Measurements from ENCODE around the gene WNT16. TPM values are rescaled to one million over a fixed set of nuclear protein-coding genes. Genes with fewer than 3 reads are reported as not detected.
"Not testable (repeated sequence)": the region's sequence is repeated elsewhere in the genome, so short reads cannot be mapped to it uniquely, and the experiment has no call there.

The WNT16 gene, protein sequence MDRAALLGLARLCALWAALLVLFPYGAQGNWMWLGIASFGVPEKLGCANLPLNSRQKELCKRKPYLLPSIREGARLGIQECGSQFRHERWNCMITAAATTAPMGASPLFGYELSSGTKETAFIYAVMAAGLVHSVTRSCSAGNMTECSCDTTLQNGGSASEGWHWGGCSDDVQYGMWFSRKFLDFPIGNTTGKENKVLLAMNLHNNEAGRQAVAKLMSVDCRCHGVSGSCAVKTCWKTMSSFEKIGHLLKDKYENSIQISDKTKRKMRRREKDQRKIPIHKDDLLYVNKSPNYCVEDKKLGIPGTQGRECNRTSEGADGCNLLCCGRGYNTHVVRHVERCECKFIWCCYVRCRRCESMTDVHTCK
- total RNA-seq (2014; rRNA removed; shearing (Covaris generic)) = 0.06 TPM in 1 of 2 replicates, not detected in the other

DNA sequence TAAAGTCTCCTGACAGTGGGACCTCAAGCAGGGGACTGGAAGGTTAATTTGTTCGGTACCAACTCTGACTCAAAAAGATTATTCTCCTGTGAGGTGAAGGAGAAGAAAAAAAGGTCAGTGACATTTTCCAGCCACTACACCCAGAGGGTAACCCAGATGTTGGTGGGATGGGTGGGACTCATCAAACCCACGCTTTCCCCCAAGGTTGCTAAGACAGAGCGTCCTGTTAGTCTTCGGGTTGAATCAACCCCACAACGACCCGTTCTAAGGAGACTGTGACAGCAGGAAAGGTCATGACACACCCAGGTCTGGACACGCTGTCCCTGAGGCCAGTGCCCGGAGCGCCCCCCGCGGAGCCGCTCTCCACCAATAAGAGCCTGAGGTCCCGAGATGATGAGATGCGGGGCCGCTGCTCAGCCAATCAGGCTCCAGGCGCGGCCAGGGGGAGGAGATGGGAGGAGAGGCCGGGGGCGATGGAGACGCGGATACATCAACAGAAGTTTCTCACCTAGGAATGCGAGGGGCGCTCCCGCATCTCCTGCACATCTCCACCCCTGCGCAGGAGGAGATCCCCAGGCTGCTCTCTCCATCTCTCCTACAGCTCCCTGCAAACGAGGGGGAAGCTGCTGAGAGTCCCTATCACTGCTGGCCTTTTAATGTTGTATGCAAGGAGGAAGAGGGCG lies at the start of gene WNT16:
TSS of gene WNT16 (plus strand) at position 493 of the 683 bp plus-strand sequence. CDS start 293 bp downstream, outside the sequence.
- H3K9me3 ChIP-seq (replicated peaks) = no peaks in the 10 kb centered on the region

DNA sequence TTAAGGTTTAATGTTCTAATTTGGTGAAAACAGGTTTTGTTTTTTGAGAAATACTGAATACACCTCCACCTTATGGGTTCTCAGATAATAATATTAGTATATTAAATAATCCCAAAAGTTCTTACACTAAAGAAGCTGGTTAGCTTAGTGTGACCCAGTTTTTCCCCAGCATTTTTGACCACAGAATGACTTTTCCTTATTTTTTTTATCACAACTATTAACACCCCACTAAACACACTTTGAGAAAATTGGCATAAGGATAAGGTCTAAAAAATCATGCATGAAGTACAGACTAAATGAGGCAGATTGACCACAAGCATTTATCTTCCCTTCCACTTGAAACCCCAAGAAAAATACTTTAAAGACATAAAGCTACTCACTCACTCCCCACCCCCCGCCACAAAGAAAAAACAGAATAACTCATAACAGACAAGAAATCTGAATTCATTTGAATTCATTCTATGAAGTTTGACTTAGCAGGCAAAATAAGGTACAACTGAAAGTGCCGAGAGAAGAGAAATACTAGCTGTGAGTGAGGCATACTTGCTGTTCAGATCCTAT lies 49.7 kb upstream of the WNT16 start:
- Histone ChIP-seq H3K36me3 (no peaks in the 10 kb centered on the region), H3K27me3 (no peaks in the 10 kb centered on the region), H3K9me3 (replicated peaks) (no peaks in the 10 kb centered on the region), H3K4me1 (no peaks in the 10 kb centered on the region; the same call in 1 of the 2 replicates), H3K27ac (no peak overlapping the region), H3K4me3 (no peak overlapping the region)
- DNase-seq = no peak

More for the DNA sequence above, at the start of gene WNT16:
- no peak for DNase-seq
- Histone ChIP-seq H3K4me3 (peak within 1 kb of the TSS; percentile 63), H3K36me3 (no peaks in the 10 kb centered on the region), H3K27ac (no peak within 1 kb of the TSS), H3K4me1 (no peaks in the 10 kb centered on the region), H3K27me3 (no peaks in the 10 kb centered on the region)

DNA sequence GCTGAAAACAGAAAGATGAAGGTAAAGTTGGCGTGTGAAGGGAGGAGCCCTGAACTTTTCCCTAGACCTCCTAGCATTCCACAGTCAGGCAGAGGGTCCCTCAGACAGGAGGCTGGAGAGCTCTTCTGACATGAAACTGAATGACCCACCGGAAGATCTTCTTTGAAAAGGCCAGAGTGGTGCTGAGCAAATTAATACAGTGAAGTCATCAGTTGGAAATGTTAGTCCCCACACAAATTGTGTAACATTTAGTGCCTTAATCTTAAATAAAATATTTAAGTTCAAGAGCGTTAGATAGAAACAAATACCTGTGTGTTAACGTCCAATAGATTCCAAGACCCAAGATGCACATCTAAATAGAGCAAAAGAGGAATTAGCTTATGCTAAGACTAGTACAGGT lies 49.0 kb upstream of the WNT16 start:
- Histone ChIP-seq H3K4me1 (no peaks in the 10 kb centered on the region; the same call in 1 of the 2 replicates), H3K4me3 (no peak overlapping the region), H3K27me3 (no peaks in the 10 kb centered on the region), H3K9me3 (replicated peaks) (no peaks in the 10 kb centered on the region), H3K36me3 (no peaks in the 10 kb centered on the region), H3K27ac (no peak overlapping the region)
- DNase-seq = no peak

DNA sequence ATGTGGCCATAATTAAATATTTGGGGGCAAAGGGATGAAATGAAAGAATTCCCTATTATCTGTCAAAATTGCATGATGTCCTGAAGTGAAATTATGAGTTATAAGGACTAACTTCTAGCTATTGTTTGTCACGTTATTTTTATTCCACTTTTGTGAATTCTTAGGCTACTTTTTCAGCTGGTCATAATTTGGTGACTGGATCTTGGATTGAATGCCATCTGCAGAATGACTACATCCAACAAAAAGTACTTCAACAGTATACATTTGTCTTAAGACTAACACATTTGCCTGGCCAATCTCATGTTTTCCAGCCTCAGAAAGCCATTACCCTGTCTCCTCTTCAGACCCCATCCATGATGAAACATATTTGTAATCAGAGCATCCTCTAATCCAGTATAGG lies 48.1 kb upstream of the WNT16 start:
- Histone ChIP-seq H3K9me3 (replicated peaks) (no peaks in the 10 kb centered on the region), H3K4me3 (no peak overlapping the region), H3K27ac (no peak overlapping the region), H3K27me3 (no peaks in the 10 kb centered on the region), H3K4me1 (no peaks in the 10 kb centered on the region; the same call in 1 of the 2 replicates), H3K36me3 (no peaks in the 10 kb centered on the region)
- no peak for DNase-seq

DNA sequence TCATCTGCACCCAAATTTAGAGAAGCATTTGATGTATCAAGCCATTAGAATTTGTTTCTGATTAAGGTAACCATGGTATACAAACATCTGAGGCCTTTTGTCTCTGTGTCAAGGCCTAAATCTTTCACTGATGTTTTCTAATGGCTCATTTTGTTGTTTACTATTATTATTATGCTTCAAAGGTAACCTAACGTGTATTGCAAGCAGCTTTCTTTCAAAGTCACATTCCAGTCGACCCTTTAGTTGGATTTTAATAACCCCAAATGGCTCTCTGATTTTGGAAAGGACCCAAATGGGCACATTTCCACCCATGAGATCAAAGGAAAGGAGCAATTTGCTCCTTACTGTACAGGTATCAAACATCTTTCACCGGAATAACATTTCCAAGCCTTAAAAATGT lies 46.7 kb upstream of the WNT16 start:
- H3K4me3 ChIP-seq = no peak overlapping the region
- no peak for DNase-seq
- no peaks in the 10 kb centered on the region for H3K36me3 ChIP-seq
- H3K27me3 ChIP-seq = no peaks in the 10 kb centered on the region
- no peaks in the 10 kb centered on the region for H3K9me3 ChIP-seq (replicated peaks)
- no peaks in the 10 kb centered on the region; the same call in 1 of the 2 replicates for H3K4me1 ChIP-seq
- H3K27ac ChIP-seq = no peak overlapping the region

DNA sequence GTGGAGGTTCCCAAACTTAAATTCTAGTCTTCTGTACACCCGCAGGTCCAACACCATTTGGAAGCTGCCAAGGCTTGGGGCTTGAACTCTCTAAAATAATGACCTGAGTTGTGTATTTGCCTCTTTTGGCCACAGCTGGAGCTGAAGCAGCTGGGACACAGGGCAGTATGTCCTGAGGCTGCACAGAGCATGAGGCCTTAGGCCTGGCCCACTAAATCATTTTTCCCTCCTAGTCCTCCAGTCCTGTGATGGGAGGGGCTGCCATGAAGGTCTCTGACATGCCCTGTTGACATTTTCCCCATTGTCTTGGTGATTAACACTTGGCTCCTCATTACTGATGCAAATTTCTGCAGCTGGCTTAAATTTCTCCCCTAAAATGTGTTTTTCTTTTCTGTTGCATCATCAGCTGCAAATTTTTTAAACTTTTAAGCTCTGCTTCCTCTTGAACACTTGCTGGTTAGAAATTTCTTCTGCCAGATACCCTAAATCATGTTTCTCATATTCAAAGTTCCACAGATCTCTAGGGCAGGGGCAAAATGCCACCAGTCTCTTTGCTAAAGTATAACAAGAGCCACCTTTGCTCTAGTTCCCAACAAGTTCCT lies 43.6 kb upstream of the WNT16 start:
- Histone ChIP-seq H3K4me3 (no peak overlapping the region), H3K4me1 (peaks cover 8% of the 10 kb centered on the region), H3K36me3 (no peaks in the 10 kb centered on the region), H3K9me3 (replicated peaks) (no peaks in the 10 kb centered on the region), H3K27me3 (no peaks in the 10 kb centered on the region), H3K27ac (no peak overlapping the region)
- DNase-seq = no peak

DNA sequence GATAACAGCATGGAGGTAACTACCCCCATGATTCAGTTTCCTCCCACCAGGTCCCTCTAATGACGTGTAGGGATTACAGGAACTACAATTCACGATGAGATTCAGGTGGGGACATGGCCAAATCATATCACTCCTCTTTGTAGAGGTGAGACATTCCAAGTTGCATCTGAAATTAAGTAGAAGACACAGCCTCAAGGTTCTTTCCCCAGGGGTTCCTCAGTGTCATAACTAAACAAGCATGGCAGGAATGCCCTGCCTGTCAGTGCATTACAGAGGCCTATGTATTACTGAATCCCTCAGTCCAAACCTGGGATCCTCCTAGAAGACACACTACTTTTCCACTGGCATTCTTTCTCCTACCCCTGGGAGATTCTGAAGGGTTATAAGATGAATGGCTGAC lies 42.6 kb upstream of the WNT16 start:
- DNase-seq = no peak
- no peak overlapping the region for H3K4me3 ChIP-seq
- peaks cover 8% of the 10 kb centered on the region for H3K4me1 ChIP-seq
- no peaks in the 10 kb centered on the region; the same call in 1 of the 2 replicates for H3K9me3 ChIP-seq (replicated peaks)
- H3K27ac ChIP-seq = no peak overlapping the region
- no peaks in the 10 kb centered on the region for H3K27me3 ChIP-seq
- H3K36me3 ChIP-seq = no peaks in the 10 kb centered on the region

DNA sequence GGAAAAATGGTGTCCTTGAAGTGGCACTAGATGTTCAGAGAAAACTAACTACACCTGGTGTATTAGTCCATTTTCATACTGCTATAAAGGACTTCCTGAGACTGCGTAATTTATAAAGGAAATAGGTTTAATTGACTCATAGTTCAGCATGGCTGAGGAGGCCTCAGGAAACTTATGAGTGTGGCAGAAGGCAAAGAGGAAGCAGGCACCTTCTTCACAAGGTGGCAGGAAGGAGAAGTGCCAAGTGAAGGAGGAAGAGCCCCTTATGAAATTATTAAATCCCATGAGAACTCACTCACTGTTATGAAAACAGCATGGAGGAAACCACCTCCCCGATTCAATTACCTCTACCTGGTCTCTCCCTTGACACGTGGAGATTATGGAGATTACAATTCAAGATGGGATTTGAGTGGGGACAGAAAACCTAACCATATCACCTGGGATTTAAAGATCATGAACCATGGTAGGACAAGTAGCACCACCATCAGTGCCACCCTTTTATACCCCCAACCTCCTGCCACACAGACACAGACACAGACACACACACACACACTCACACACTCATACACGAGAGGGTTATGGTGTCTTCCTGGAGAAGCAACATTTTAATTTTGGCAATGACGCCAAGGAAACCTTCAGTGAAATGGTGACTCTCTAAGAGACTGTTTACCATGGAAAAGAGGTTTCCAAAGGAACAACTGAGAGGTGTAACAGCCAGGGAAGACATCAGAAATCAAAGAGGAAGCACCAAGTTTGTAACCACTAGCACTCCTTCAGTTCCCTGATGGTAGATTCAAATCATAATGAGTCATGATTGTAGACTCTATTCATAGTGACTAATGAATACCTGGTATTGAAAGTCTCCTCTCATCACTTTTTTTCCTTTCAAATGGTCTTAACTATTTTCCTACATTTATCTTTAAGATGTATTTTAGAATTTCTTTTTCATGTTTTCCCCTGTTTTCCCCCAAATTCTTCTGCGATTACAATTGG lies 41.8 kb upstream of the WNT16 start:
- no peaks in the 10 kb centered on the region; the same call in 1 of the 2 replicates for H3K9me3 ChIP-seq (replicated peaks)
- no peaks in the 10 kb centered on the region for H3K27me3 ChIP-seq
- no peak overlapping the region for H3K4me3 ChIP-seq
- no peak for DNase-seq
- no peak overlapping the region for H3K27ac ChIP-seq
- no peaks in the 10 kb centered on the region for H3K36me3 ChIP-seq
- H3K4me1 ChIP-seq = peaks cover 8% of the 10 kb centered on the region

DNA sequence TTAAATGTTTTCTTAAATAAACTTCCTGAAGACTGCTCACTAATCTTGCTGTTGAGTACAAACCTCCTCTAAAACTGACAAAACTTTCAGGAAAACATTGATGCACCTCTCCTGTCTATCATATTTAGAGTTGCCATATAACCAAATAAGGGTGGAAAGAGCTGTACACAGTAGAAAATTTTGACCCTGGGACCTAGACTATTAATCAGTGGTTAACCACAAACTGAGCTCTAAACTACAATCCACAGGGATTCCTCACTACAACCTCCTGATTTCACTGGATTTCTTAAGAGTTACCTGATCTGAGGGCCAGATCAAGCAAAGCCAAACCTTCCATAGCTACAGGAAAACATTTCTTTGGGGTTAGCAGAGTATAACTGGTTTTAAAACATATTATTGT lies 39.9 kb upstream of the WNT16 start:
- H3K36me3 ChIP-seq = no peaks in the 10 kb centered on the region
- H3K9me3 ChIP-seq (replicated peaks) = no peaks in the 10 kb centered on the region; the same call in 1 of the 2 replicates
- H3K27ac ChIP-seq = no peak overlapping the region
- H3K4me3 ChIP-seq = no peak overlapping the region
- no peaks in the 10 kb centered on the region for H3K27me3 ChIP-seq
- peaks cover 8% of the 10 kb centered on the region for H3K4me1 ChIP-seq
- peak in 1 of 2 experiments; percentile 43 for DNase-seq

DNA sequence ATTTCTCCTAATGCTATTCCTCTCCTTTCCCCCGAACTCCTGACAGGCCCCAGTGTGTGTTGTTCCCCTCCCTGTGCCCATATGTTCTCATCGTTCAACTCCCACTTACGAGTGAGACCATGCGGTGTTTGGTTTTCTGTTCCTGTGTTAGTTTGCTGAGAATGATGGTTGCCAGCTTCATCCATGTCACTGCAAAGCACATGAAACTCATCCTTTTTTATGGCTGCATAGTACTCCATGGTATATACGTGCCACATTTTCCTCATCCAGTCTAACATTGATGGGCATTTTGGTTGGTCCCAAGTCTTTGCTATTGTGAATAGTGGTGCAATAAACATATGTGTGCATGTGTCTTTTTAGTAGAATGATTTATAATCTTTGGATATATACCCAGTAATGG lies 38.9 kb upstream of the WNT16 start:
- not testable (repeated sequence) for H3K27ac ChIP-seq; H3K36me3 ChIP-seq; H3K4me3 ChIP-seq; DNase-seq; H3K27me3 ChIP-seq; H3K4me1 ChIP-seq; H3K9me3 ChIP-seq (replicated peaks)

DNA sequence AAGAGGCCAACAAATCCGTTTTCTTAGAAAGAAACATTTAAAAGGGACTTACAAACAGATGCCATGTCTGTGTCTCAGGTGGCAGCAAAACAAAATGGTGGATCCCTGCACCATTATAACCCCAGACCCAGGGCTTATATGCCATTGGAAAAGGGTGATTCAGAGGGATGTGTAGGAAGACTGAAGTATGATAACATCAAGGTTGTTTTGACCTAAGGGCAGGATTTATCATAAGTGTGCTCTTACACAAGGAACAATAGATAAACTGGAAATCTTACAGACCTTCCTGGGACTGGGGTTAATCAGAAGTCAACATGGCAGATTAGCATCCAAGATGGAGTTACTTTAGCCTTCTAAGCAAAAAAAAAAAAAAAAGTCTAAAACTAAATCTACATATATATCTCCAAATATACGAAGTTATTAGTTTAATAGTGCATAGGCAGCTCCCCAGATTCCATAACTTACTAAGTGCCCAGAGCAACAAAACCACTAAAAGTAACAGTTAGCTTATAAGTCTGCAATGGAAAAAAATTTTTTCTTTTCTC lies 34.3 kb upstream of the WNT16 start:
- Histone ChIP-seq H3K27me3 (no peaks in the 10 kb centered on the region), H3K36me3 (no peaks in the 10 kb centered on the region), H3K4me1 (no peaks in the 10 kb centered on the region), H3K4me3 (no peak overlapping the region), H3K9me3 (replicated peaks) (no peaks in the 10 kb centered on the region; the same call in 1 of the 2 replicates), H3K27ac (no peak overlapping the region)
- DNase-seq = no peak

DNA sequence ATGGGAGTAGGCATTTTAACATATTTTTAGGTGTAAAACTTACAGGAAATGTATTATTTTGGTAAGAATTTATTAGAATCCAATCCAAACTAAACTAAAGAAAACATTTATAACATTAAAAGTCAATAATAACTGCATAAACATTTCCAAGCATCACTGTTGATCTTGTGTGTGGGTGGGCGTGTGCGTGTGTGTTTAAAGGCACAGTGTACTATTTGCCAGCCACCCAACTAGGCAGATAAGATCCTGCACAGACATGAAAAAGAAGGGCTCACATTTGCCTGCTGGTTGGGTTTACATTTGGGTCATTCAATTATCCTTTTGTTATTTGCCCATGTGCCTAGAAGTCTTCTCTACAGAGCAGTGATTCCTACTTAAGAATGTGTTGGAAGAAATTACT lies 31.0 kb upstream of the WNT16 start:
- H3K27ac ChIP-seq = no peak overlapping the region

DNA sequence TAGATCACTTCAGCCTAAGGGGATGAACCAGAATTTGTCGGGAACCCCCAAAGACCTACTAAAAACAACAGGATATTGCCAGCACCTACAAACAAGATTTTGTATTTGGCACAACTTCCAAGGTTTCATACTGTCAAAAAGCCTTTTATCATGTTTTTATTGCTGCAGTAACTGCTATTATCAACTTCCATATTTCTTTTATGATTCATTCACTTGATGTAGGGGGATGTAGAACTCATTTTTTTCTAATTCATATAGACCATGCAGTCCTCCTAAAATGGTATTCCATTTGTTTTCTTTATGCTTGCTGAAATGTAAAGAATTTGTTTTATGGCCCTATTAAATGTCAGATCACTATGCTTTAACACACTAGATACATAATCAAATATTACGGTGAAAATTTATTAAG lies 30.0 kb upstream of the WNT16 start:
- Histone ChIP-seq H3K27me3 (no peaks in the 10 kb centered on the region), H3K4me1 (no peaks in the 10 kb centered on the region), H3K9me3 (replicated peaks) (no peaks in the 10 kb centered on the region), H3K36me3 (no peaks in the 10 kb centered on the region), H3K27ac (no peak overlapping the region), H3K4me3 (no peak overlapping the region)
- no peak for DNase-seq

More for the DNA sequence above, 31.0 kb upstream of the WNT16 start:
- DNase-seq = no peak
- H3K27me3 ChIP-seq = no peaks in the 10 kb centered on the region
- no peaks in the 10 kb centered on the region for H3K4me1 ChIP-seq
- H3K9me3 ChIP-seq (replicated peaks) = no peaks in the 10 kb centered on the region
- no peak overlapping the region for H3K4me3 ChIP-seq
- H3K36me3 ChIP-seq = no peaks in the 10 kb centered on the region
